PC-3 (cell line): Measurements from ENCODE around the gene SRSF5. TPM values are rescaled to one million over a fixed set of nuclear protein-coding genes. Genes with fewer than 3 reads are reported as not detected.
"Not testable (repeated sequence)": the region's sequence is repeated elsewhere in the genome, so short reads cannot be mapped to it uniquely, and the experiment has no call there.

ENCODE experiments used
- ATAC-seq: fragments of 200-7000 bp; cut with Tn5 transposase; 2 replicates; pipeline ENCODE4 v1.9.1; 2020; ENCODE audit warnings: mild to moderate bottlenecking, moderate library complexity
- Bru-seq: library from RNA; stranded (reverse); fragments of 400-500 nt; gene quantifications from one replicate; lab custom pipeline; 2021; lab: Mats Ljungman, UMichigan
- BruChase-seq, 2 experiments: library from RNA; stranded (reverse); fragments of 400-500 nt; gene quantifications; one replicate each; lab custom pipeline; 2021; lab: Mats Ljungman, UMichigan
- BruUV-seq: library from RNA; stranded (reverse); fragments of 400-500 nt; replicated peaks from 2 replicates; lab custom pipeline; 2021; lab: Mats Ljungman, UMichigan
- CTCF ChIA-PET: fragments of 300-600 bp; sonication (Branson Sonifier 250); formaldehyde crosslinking; loops from one replicate; lab custom pipeline; 2022; ENCODE audit warnings: antibody characterized with exemption; lab: Charles Lee
- POLR2A ChIA-PET: fragments of 300-600 bp; sonication (Branson Sonifier 250); formaldehyde crosslinking; loops from one replicate; lab custom pipeline; 2022; ENCODE audit warnings: antibody characterized with exemption; ENCODE audit not compliant: unreplicated experiment; lab: Charles Lee
- DNase-seq: peaks from one replicate; pipeline ENCODE4 v3.0.0-alpha.2; 2015
- H2AFZ ChIP-seq: fragments of 300-600 bp; sonication (generic); 2 replicates; pipeline ENCODE4 v1.6.0; 2016; ENCODE audit warnings: antibody characterized with exemption, low read length
- H3F3A ChIP-seq: fragments of 300-600 bp; sonication (generic); one replicate; pipeline ENCODE4 v1.6.0; 2017; ENCODE audit warnings: antibody characterized with exemption, low read length, control low read depth, mild to moderate bottlenecking; ENCODE audit not compliant: unreplicated experiment
- H3K27ac ChIP-seq: fragments of 300-600 bp; sonication (generic); 2 replicates; pipeline ENCODE4 v1.5.1; 2016; ENCODE audit warnings: mild to moderate bottlenecking, low read length
- H3K27me3 ChIP-seq: fragments of 300-600 bp; sonication (generic); 2 replicates; pipeline ENCODE4 v1.6.1; 2016; ENCODE audit warnings: low read length, mixed read lengths
- H3K36me3 ChIP-seq: fragments of 300-600 bp; sonication (generic); 2 replicates; pipeline ENCODE4 v1.6.1; 2016; ENCODE audit warnings: low read depth, mixed run types, low read length, mixed read lengths
- H3K4me1 ChIP-seq: fragments of 300-600 bp; sonication (generic); 2 replicates; pipeline ENCODE4 v1.5.1; 2016; ENCODE audit warnings: low read length; ENCODE audit not compliant: insufficient read depth
- H3K4me2 ChIP-seq: fragments of 300-600 bp; sonication (generic); 2 replicates; pipeline ENCODE4 v1.6.0; 2016; ENCODE audit warnings: low read length
- H3K4me3 ChIP-seq: fragments of 300-600 bp; sonication (generic); 2 replicates; pipeline ENCODE4 v1.5.1; 2016; ENCODE audit warnings: mild to moderate bottlenecking, low read length, mixed read lengths
- H3K79me2 ChIP-seq: fragments of 300-600 bp; sonication (generic); 2 replicates; pipeline ENCODE4 v1.6.1; 2017; ENCODE audit warnings: low read length, mixed read lengths
- H3K9ac ChIP-seq: fragments of 300-600 bp; sonication (generic); 2 replicates; pipeline ENCODE4 v1.6.0; 2016; ENCODE audit warnings: mild to moderate bottlenecking, low read length
- H3K9me2 ChIP-seq: fragments of 300-600 bp; sonication (generic); replicated peaks from 2 replicates; pipeline ENCODE4 v1.6.1; 2016; ENCODE audit warnings: mixed run types, low read length, mixed read lengths
- H3K9me3 ChIP-seq: fragments of 300-600 bp; sonication (generic); 2 replicates; pipeline ENCODE4 v1.6.1; 2016; ENCODE audit warnings: low read length, mixed read lengths
- H4K20me1 ChIP-seq: fragments of 300-600 bp; sonication (generic); 2 replicates; pipeline ENCODE4 v1.6.1; 2016; ENCODE audit warnings: low read length, mixed read lengths
- EZH2 ChIP-seq: fragments of 300-600 bp; sonication (generic); IDR thresholded peaks from one replicate; pipeline ENCODE4 v1.6.1; 2017; ENCODE audit warnings: antibody characterized with exemption, mild to moderate bottlenecking, low read length; ENCODE audit not compliant: unreplicated experiment
- EZH2phosphoT487 ChIP-seq: fragments of 300-600 bp; sonication (generic); IDR thresholded peaks from 2 replicates; pipeline ENCODE4 v1.6.1; 2018; ENCODE audit warnings: mild to moderate bottlenecking, antibody characterized with exemption, low read length, borderline replicate concordance
- intact Hi-C: fragments of 100-400 bp; cut with micrococcal nuclease; formaldehyde crosslinking; loops from 2 replicates; pipeline ENCODE4 v1.9.0; 2023
- long read RNA-seq: library from polyadenylated mRNA; unstranded; transcript quantifications from one replicate; pipeline ENCODE4 v2.0.0, GENCODE V29; 2021; ENCODE audit not compliant: unreplicated experiment
- total RNA-seq: library from RNA; depleted of rRNA; stranded (reverse); fragments of >200 nt; gene quantifications from 2 replicates; pipeline ENCODE4 v1.2.3, GENCODE V29; 2014; rRNA removed
- TF ChIP-seq, protein P1 (sequence below): fragments of 300-600 bp; sonication (generic); conservative IDR thresholded peaks from 2 replicates; pipeline ENCODE4 v1.5.1; 2017; ENCODE audit warnings: antibody characterized with exemption, low read depth, mild to moderate bottlenecking, low read length

SRSF5 gene
- total RNA-seq (213 and 309 TPM in 2 replicates), Bru-seq, nascent RNA (percentile 95 among the genes with signal in this experiment), BruChase-seq, experiment 1, labeled RNA remaining after a 6-hour chase (percentile 88 among the genes with signal in this experiment), BruChase-seq, experiment 2, labeled RNA remaining after a 2-hour chase (percentile 99 among the genes with signal in this experiment)
- long read RNA-seq, transcript SRSF5-207 (6 exons, 3,044 nt), result minor isoform, 8 of 644 reads
- long read RNA-seq, transcript SRSF5-212 (7 exons, 2,443 nt), result major isoform, 56 of 644 reads
- long read RNA-seq, transcript SRSF5-217 (8 exons, 1,500 nt), result minor isoform, 43 of 644 reads
- long read RNA-seq, transcript SRSF5-201 (8 exons, 1,638 nt), result minor isoform, 21 of 644 reads
- long read RNA-seq, partial matches to known transcripts, result 87 of 644 reads
- long read RNA-seq, other reads (novel, unspliced or antisense), result 413 of 644 reads

DNA sequence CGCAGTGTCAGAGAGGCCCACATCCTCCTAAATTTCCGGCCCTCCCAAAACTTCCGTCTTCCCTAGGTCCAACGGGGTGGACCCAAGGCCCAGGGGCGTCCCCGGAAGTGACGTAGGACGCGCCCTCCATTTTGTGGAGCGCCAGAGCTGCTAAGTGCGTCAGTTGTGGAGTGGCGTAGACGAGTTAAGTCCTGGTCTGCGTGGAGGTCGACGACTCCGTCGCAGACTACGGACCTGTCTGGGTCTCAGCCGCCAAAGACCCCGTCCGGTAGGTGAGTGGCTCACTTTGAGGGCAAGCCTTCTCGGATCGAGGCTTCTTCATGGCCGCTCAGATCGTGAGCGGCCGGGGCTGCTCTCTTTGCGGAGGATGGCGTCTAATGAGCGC lies at the start of gene SRSF5:
Gene SRSF5, plus strand, starts transcription at position 159 of the 385 bp plus-strand sequence. CDS start 1,015 bp downstream, outside the sequence.
- Histone ChIP-seq H3K9me3 (no peaks in the 10 kb centered on the region), H3K79me2 (peaks cover 48% of the 10 kb centered on the region), H3K27me3 (no peaks in the 10 kb centered on the region), H3K4me3 (peak within 1 kb of the TSS; percentile 89), H3K4me1 (peaks cover 21% of the 10 kb centered on the region), H3K36me3 (peaks cover 42% of the 10 kb centered on the region), H3K4me2 (peak within 1 kb of the TSS; percentile 89), H4K20me1 (peaks cover 39% of the 10 kb centered on the region), H2AFZ (peak within 1 kb of the TSS; percentile 84), H3K27ac (peak within 1 kb of the TSS; percentile 80), H3K9me2 (no peaks in the 10 kb centered on the region), H3K9ac (peak within 1 kb of the TSS; percentile 98), H3F3A (no peaks in the 10 kb centered on the region)
- BruUV-seq, result no TSS peak
- POLR2A ChIA-PET, result interaction anchor here (0.6 to 0.9 kb wide), 2 partner anchors 34 to 308 kb away, joined by 3 to 4 read pairs; no protein-coding TSS in a partner anchor
- peak; percentile 91 for ATAC-seq
- peak; percentile 98 for DNase-seq
- intact Hi-C loops, result loop anchor here (1.0 to 2.0 kb wide), 3 partner anchors 26 to 592 kb away; partner anchors contain the start of genes COX16 and SUSD6
- CTCF ChIA-PET, result interaction anchor here (1.2 kb wide), 1 partner anchor 36 kb away, joined by 3 read pairs; no protein-coding TSS in a partner anchor
- TF ChIP-seq EZH2phosphoT487 (no peak), EZH2 (no peak)
- TF ChIP-seq, protein P1, sequence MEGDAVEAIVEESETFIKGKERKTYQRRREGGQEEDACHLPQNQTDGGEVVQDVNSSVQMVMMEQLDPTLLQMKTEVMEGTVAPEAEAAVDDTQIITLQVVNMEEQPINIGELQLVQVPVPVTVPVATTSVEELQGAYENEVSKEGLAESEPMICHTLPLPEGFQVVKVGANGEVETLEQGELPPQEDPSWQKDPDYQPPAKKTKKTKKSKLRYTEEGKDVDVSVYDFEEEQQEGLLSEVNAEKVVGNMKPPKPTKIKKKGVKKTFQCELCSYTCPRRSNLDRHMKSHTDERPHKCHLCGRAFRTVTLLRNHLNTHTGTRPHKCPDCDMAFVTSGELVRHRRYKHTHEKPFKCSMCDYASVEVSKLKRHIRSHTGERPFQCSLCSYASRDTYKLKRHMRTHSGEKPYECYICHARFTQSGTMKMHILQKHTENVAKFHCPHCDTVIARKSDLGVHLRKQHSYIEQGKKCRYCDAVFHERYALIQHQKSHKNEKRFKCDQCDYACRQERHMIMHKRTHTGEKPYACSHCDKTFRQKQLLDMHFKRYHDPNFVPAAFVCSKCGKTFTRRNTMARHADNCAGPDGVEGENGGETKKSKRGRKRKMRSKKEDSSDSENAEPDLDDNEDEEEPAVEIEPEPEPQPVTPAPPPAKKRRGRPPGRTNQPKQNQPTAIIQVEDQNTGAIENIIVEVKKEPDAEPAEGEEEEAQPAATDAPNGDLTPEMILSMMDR, result no peak

DNA sequence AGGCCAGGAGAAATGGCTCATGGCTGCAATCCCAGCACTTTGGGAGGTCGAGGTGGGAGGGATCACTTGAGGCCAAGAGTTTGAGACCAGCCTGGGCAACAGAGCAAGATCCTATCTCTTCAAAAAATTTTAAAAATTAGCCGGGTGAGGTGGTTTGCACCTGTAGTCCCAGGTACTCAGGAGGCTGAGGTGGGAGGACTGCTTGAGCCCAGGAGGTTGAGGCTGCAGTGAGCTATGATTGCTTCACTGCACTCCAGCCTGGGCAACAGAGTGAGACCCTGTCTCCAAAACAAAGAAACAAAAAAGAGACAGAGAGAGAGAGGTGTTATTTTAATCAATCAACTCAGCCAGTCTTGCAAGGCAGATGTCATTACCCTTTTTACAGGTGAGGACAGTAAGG lies 48.3 kb upstream of the SRSF5 start:
- H2AFZ ChIP-seq, H3F3A ChIP-seq, H3K9ac ChIP-seq, H3K9me3 ChIP-seq, BruUV-seq, H3K36me3 ChIP-seq, H3K4me3 ChIP-seq, H3K9me2 ChIP-seq, H3K27ac ChIP-seq, H3K4me2 ChIP-seq, H3K79me2 ChIP-seq, CTCF ChIA-PET, POLR2A ChIA-PET, H3K27me3 ChIP-seq, ATAC-seq, H4K20me1 ChIP-seq, DNase-seq, intact Hi-C loops: not testable (repeated sequence)
- H3K4me1 ChIP-seq, result peaks cover 13% of the 10 kb centered on the region; the same call in 1 of the 2 replicates

DNA sequence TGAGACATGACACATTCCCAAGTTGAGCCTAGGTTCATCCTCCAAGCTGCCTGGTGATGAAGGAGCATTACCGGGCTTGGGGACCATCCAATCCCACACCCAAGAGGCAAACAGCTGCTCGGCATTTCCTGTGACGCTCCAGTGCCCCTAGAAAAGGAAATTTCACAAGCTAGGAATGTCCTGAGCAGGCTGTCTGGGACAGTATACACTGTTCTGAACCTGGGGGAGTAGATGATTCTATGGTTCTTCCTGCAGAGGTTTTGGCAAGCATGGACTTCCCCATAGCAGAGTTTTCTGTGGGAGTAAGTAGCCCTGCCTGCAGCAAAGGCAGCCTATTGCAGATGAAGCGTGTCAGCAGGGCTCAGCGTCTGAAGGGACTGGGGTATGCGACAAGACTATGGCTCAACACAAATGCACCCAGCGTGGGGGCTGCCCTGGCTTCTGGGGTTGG lies 47.4 kb upstream of the SRSF5 start:
- H2AFZ ChIP-seq, result no peak overlapping the region

More for the DNA sequence above, 47.4 kb upstream of the SRSF5 start:
- no peaks in the 10 kb centered on the region for H3K9me3 ChIP-seq
- DNase-seq, result no peak
- no peak for TF ChIP-seq EZH2phosphoT487
- no peak for TF ChIP-seq EZH2
- TF ChIP-seq, protein P1, result no peak
- no peaks in the 10 kb centered on the region for H3K9me2 ChIP-seq
- no peaks in the 10 kb centered on the region for H4K20me1 ChIP-seq
- H3K79me2 ChIP-seq, result no peaks in the 10 kb centered on the region
- BruUV-seq, result no TSS peak
- H3K9ac ChIP-seq, result no peak overlapping the region
- H3K36me3 ChIP-seq, result no peaks in the 10 kb centered on the region
- no peak overlapping the region for H3K4me2 ChIP-seq
- H3K27me3 ChIP-seq, result no peaks in the 10 kb centered on the region
- H3F3A ChIP-seq, result no peaks in the 10 kb centered on the region
- ChIA-PET CTCF (no interaction called here), POLR2A (no interaction called here)
- intact Hi-C loops, result no loop called here
- 0 out of 2 replicates have a peak, but pooled peaks cover 4% of the 10 kb centered on the region for H3K4me1 ChIP-seq
- no peak overlapping the region for H3K27ac ChIP-seq
- no peak overlapping the region for H3K4me3 ChIP-seq
- ATAC-seq, result no peak
